Skeletal muscle satellite cell (primary cell): ENCODE data around the gene APBA2.
A peak's percentile ranks its signal among the peaks of the same experiment; 100 is the strongest.
"Not testable (repeated sequence)": the region's sequence is repeated elsewhere in the genome, so short reads cannot be mapped to it uniquely, and the experiment has no call there.

Experiments
- H3K27me3 ChIP-seq: 2 replicates; pipeline ENCODE4 v1.7.0; 2013; ENCODE audit warnings: low read length; ENCODE audit not compliant: control insufficient read depth, insufficient read depth
- H3K36me3 ChIP-seq: 2 replicates; pipeline ENCODE4 v1.7.0; 2013; ENCODE audit warnings: mild to moderate bottlenecking, control low read depth, low read length; ENCODE audit not compliant: insufficient read depth
- H3K4me1 ChIP-seq: 2 replicates; pipeline ENCODE4 v1.7.0; 2013; ENCODE audit warnings: low read length; ENCODE audit not compliant: control insufficient read depth, insufficient read depth
- H3K4me2 ChIP-seq: 2 replicates; pipeline ENCODE4 v1.7.0; 2013; ENCODE audit warnings: mild to moderate bottlenecking, low read length
- H3K4me3 ChIP-seq: 2 replicates; pipeline ENCODE4 v1.7.0; 2013; ENCODE audit warnings: low read length
- H3K9ac ChIP-seq: 2 replicates; pipeline ENCODE4 v1.7.0; 2013; ENCODE audit warnings: mild to moderate bottlenecking, low read depth, low read length, moderate library complexity
- H3K9me3 ChIP-seq: replicated peaks from 2 replicates; pipeline ENCODE4 v1.7.0; 2013; ENCODE audit warnings: mild to moderate bottlenecking, control low read depth, low read length

APBA2 gene

DNA sequence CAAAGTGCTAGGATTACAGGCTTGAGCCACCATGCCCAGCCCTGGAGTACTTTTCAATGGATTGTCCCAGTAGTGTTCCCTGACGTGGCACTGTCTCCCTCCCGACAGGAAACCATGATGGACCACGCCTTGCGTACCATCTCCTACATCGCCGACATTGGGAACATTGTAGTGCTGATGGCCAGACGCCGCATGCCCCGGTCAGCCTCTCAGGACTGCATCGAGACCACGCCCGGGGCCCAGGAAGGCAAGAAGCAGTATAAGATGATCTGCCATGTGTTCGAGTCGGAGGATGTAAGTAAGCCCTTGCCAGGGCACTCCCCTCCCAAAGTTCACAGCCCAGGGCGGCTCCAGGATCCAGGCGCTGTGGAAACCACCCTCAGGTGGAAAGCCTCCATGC, 215.7 kb downstream of the APBA2 start:
- peaks cover 13% of the 10 kb centered on the region for H3K4me1 ChIP-seq
- H3K9ac ChIP-seq = no peak overlapping the region
- H3K27me3 ChIP-seq = no peaks in the 10 kb centered on the region
- no peaks in the 10 kb centered on the region for H3K9me3 ChIP-seq
- H3K4me2 ChIP-seq = no peak overlapping the region
- no peaks in the 10 kb centered on the region for H3K36me3 ChIP-seq
- no peak overlapping the region for H3K4me3 ChIP-seq

- H3K36me3 ChIP-seq, H3K9me3 ChIP-seq, H3K9ac ChIP-seq, H3K4me2 ChIP-seq, H3K27me3 ChIP-seq, H3K4me3 ChIP-seq: not testable (repeated sequence)
- H3K4me1 ChIP-seq = peaks cover 13% of the 10 kb centered on the region
Observed at GRCh38 chr15:29102173-29102794, 216.5 kb downstream of the APBA2 start.

- H3K9me3 ChIP-seq = no peaks in the 10 kb centered on the region
- H3K4me3 ChIP-seq = peak overlapping the region; percentile 71
- no peaks in the 10 kb centered on the region for H3K36me3 ChIP-seq
- H3K4me2 ChIP-seq = peak overlapping the region; percentile 85
- no peaks in the 10 kb centered on the region for H3K27me3 ChIP-seq
- H3K9ac ChIP-seq = peak overlapping the region; percentile 73
- peaks cover 13% of the 10 kb centered on the region for H3K4me1 ChIP-seq
Observed at GRCh38 chr15:29102911-29103823, 217.4 kb downstream of the APBA2 start.

DNA sequence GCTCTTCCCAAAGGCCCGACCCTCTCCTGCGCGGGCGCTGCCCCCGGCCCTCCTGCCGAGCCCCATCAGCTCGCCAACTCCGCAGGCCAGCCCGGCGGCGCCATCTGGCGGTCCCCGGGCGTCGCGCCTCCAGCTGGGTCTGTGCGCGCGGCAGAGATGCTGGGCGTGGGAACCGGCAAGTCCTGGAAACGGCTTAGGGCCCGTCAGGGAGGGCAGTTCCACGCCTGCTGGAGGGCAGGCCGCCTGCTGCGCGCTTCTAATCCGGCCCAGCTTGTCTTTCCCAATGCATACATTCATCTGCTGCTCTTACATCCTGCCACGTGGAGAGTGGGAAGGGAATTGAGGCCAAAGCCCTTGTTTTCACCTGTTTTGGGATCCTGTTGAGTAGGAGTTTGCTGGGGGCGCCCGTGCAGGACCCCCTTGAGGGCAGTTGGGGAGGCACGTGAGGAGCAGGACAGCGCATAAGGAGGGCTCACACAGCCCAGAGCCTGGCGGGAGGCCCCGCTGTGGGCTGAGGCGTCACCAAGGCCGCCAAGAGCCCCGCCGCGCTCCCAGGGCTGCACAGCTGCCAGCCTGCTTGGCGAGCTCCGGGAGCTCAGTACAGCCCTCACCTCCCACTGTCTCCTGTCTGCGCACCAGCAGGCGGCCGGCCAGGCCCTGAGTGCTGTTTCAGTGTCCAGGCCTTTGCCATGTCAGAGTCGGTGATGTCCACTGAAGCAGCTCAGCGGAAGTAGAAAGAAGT, 218.2 kb downstream of the APBA2 start:
- peak overlapping the region; percentile 85 for H3K4me2 ChIP-seq
- no peaks in the 10 kb centered on the region for H3K36me3 ChIP-seq
- H3K4me3 ChIP-seq = peak overlapping the region; percentile 71
- H3K27me3 ChIP-seq = no peaks in the 10 kb centered on the region
- H3K9ac ChIP-seq = peak overlapping the region; percentile 73
- peaks cover 13% of the 10 kb centered on the region for H3K4me1 ChIP-seq
- no peaks in the 10 kb centered on the region for H3K9me3 ChIP-seq

GRCh38 chr15:29104566-29104880, 218.7 kb downstream of the APBA2 start:
- Histone ChIP-seq H3K36me3 (no peaks in the 10 kb centered on the region), H3K9me3 (no peaks in the 10 kb centered on the region), H3K4me3 (no peak overlapping the region), H3K9ac (no peak overlapping the region), H3K4me1 (peaks cover 13% of the 10 kb centered on the region), H3K4me2 (no peak overlapping the region), H3K27me3 (no peaks in the 10 kb centered on the region)

DNA sequence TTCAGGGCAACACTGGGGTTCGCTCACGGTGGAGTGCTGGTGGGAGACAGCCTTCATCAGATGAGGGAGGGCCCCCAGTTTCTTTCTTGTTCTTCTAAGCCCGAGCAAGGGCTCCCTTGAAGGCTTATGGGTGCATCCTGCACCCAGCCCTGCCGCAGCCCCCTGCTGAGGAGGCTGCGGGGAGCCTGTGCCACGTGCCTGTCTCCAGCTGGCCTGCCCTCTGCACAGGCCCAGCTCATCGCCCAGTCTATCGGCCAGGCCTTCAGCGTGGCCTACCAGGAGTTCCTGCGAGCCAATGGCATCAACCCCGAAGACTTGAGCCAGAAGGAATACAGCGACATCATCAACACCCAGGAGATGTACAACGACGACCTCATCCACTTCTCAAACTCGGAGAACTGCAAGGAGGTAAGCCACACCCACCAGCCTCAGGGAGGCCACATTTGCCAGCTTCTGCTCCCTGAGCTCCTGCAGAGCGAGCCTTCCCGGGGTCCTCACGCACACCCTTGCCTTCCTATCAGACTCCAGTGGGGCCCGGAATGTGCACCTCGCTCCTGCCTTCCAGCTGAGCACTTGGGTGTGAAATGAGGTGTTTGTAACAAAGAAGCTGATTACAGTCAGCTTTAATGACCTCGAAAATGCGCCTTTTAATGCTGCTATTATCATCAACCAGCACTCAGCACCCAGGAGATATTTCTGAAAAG, 219.5 kb downstream of the APBA2 start:
- no peak overlapping the region for H3K4me3 ChIP-seq
- no peak overlapping the region for H3K4me2 ChIP-seq
- H3K9me3 ChIP-seq = no peaks in the 10 kb centered on the region
- H3K4me1 ChIP-seq = peaks cover 13% of the 10 kb centered on the region
- no peaks in the 10 kb centered on the region for H3K36me3 ChIP-seq
- H3K9ac ChIP-seq = no peak overlapping the region
- no peaks in the 10 kb centered on the region for H3K27me3 ChIP-seq

GRCh38 chr15:29106116-29106515, 220.3 kb downstream of the APBA2 start:
- Histone ChIP-seq H3K9ac (no peak overlapping the region), H3K4me1 (peaks cover 13% of the 10 kb centered on the region), H3K4me2 (no peak overlapping the region), H3K4me3 (no peak overlapping the region), H3K27me3 (no peaks in the 10 kb centered on the region), H3K36me3 (no peaks in the 10 kb centered on the region), H3K9me3 (no peaks in the 10 kb centered on the region)

DNA sequence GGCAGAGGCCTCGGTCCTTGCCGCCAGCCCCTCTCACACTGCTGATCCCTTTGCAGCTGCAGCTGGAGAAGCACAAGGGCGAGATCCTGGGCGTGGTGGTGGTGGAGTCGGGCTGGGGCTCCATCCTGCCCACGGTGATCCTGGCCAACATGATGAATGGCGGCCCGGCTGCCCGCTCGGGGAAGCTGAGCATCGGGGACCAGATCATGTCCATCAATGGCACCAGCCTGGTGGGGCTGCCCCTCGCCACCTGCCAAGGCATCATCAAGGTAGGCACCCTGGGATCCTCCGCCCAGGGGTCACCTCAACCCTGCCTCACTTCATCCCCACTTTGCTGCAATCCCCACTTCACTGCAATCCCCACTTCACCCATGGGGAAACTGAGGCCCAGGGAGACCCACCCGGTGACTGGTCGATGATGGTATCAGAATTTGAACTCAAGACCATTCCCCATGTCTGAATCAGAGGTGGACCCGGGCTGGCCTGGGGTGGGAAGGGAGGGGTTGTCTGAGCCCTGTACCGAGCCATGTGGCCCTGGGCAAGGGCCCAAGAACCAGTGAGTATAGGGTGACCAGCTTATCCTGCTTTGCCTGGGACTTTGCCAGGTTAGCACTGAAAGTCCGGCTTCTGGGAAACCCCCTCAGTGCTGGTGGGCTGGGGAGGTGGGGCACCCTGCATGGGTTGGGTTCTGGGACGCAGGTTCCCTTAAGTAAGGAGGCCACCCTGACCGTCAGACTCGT, 220.9 kb downstream of the APBA2 start:
- Histone ChIP-seq H3K9me3 (no peaks in the 10 kb centered on the region), H3K27me3 (no peaks in the 10 kb centered on the region), H3K9ac (no peak overlapping the region), H3K4me3 (no peak overlapping the region), H3K36me3 (no peaks in the 10 kb centered on the region), H3K4me2 (no peak overlapping the region), H3K4me1 (peaks cover 13% of the 10 kb centered on the region)

GRCh38 chr15:29107291-29107890, 221.6 kb downstream of the APBA2 start:
- no peak overlapping the region for H3K4me3 ChIP-seq
- no peaks in the 10 kb centered on the region for H3K9me3 ChIP-seq
- H3K4me2 ChIP-seq = no peak overlapping the region
- no peak overlapping the region for H3K9ac ChIP-seq
- no peaks in the 10 kb centered on the region for H3K36me3 ChIP-seq
- H3K27me3 ChIP-seq = no peaks in the 10 kb centered on the region
- peaks cover 13% of the 10 kb centered on the region for H3K4me1 ChIP-seq

GRCh38 chr15:29107971-29108645, 222.3 kb downstream of the APBA2 start:
- Histone ChIP-seq H3K36me3 (no peaks in the 10 kb centered on the region), H3K4me3 (no peak overlapping the region), H3K27me3 (no peaks in the 10 kb centered on the region), H3K4me1 (peaks cover 11% of the 10 kb centered on the region), H3K9me3 (no peaks in the 10 kb centered on the region), H3K9ac (no peak overlapping the region), H3K4me2 (no peak overlapping the region)
